GM10847 (cell line): ENCODE data around the gene TNK2.

Experiments used
- POLR2A ChIP-seq: IDR thresholded peaks from 2 replicates; pipeline ENCODE4 v1.6.1; 2011; ENCODE audit not compliant: insufficient read length; ENCODE audit errors: extremely low read depth

TNK2 gene

DNA sequence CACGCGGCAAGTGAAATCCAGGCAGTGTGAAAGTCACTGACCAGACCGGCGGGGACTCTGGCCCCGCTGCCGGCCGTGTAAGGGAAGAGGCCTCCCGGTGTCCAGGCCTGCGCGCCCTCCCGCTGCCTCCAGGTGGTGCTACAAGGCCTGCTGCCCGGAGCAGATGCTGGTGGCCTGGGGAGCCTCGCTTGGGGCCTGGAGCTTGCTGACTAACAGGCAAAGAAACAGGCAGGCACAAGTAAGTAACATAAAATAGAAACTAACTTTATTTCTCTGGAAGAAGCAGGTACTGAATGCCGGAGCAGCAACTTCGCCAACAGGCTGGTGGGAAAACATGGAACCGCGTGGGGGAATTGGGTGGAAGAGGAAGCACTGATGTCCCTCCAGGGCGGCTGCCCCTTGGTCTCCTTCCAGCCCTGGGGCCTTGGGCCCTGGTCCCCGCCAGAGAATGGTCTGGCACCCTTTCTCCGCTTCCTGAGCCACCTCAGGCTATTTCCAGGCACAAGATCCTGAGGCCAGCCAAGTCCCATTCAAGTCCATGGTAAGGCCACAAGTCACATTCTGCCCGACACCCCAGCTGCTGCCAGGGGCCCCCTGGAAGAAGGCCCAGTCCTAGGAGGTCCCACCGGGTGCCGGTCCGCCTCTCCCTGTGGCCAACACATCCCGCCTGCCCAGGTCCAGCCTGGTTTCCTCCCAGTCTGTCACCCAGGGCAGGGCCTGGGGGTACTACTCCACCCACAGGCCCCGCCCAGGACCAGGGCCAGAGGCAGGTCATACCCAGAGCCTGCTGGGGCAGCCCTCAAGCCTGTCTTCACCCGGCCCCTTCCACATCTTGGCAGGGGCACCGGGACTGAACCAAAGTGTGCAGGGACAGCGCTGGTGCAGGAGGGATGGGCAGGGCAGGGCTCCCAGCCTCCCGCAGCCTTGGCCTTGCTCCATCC lies 45.0 kb downstream of the TNK2 start:
- no peak for TF ChIP-seq POLR2A

- no peak for TF ChIP-seq POLR2A
Observed at GRCh38 chr3:195860456-195860855, 47.9 kb downstream of the TNK2 start.

DNA sequence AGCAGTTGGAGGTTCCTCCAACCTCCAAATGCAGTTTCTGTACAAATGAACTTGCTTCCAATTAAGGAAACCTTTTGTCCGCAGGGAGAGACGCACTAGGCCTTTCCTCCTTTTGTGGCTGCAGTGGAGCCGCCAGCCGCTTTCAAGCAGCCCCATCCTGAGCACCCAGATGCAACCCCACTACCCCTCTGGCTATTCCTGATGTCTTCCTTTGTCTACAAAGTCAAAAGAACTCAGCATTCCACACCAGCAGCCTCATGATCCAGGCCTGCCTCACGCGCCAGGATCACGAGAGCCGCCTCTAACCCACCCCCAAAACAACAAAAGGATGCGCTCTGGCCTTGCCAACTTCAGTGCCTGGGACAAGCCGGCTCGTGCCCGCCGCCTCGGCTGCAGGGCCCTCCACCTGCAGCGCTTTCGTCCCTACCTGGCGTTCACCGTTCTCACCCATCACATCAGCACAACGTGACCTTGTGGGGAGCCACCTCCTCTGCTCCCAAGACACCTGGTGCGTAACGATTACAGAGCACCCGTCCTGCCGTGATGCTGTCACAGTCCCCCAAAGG lies 48.4 kb downstream of the TNK2 start:
- TF ChIP-seq POLR2A = no peak

GRCh38 chr3:195859061-195859845 lies 49.1 kb downstream of the TNK2 start:
- no peak for TF ChIP-seq POLR2A

- no peak for TF ChIP-seq POLR2A
Observed at GRCh38 chr3:195856410-195857084, 51.8 kb downstream of the TNK2 start.

GRCh38 chr3:195855471-195856409 lies 52.6 kb downstream of the TNK2 start:
- TF ChIP-seq POLR2A = no peak

- TF ChIP-seq POLR2A = no peak
Observed at GRCh38 chr3:195854628-195855294, 53.6 kb downstream of the TNK2 start.

DNA sequence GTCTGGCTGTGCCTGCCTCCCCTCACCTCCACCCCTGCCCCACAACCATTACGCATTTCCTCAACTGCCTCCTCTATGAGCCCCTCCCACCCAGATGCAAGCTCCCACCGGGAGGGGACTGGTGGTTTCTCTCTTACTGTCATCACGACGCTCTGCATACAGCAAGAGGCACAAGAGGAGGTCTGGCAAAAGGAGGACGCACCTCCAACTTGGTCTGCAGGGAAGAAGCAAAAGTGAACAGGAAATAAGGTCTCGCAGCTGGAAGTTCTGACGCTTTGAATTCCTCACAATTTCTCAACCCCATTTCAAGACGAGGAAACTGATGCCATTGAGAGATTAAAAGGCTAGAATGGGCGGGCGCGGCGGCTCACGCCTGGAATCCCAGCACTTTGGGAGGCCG lies 54.4 kb downstream of the TNK2 start:
- TF ChIP-seq POLR2A = no peak

- no peak for TF ChIP-seq POLR2A
Observed at GRCh38 chr3:195853036-195853435, 55.3 kb downstream of the TNK2 start.

DNA sequence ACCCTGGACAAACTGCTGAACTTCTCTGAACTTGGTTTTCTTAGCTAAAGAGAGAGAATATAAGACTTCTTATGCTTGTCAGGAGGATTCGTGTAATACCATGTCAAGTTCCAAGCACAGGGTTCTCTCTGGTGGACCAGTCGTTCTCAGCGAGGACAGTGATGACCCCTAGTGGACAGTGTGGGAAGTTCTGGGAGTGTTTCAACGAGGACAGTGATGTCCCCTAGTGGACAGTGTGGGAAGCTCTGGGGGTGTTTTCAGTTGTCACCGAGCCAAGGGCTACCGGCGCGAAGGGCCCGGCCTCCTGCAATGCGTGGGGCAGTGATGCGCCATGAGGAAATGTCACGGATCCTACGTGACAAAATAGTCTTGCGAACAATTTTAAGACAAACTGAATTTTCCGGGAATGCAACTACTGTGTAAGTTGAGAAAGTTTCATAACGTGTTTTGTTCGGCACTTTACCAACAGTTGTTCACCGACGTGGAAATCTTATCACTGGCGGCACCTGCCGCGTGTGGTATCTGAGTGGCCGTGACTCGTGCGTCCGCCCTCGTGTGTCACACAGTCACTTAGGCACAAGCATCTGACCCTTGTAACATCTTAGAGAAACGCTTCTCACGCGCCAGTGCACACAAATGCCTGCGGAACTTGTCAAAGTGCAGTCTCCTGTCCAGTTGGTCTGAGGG lies 57.4 kb downstream of the TNK2 start:
- no peak for TF ChIP-seq POLR2A

GRCh38 chr3:195849322-195850074 lies 58.9 kb downstream of the TNK2 start:
- no peak for TF ChIP-seq POLR2A
